ENCODE measurements around the gene GGN. TPM values are rescaled to one million over a fixed set of nuclear protein-coding genes. Genes with fewer than 3 reads are reported as not detected.
A peak's percentile ranks its signal among the peaks of the same experiment; 100 is the strongest.
"Not testable (repeated sequence)": the region's sequence is repeated elsewhere in the genome, so short reads cannot be mapped to it uniquely, and the experiment has no call there.

Gene GGN
- total RNA-seq, 1 experiment from 2014 or later: 0.21 TPM

- Histone ChIP-seq H3K4me3 (ENCODE audit: insufficient read depth, low read depth, low read length) (no peak overlapping the region), H3K36me3 (replicated peaks; ENCODE audit: control insufficient read depth, insufficient read depth, low read length) (peaks cover 1% of the 10 kb centered on the region; the same call in 1 of the 2 replicates), H3K27me3 (ENCODE audit: control insufficient read depth, insufficient read depth, low read length) (no peaks in the 10 kb centered on the region; the same call in 1 of the 2 replicates)
- DNase-seq: no peak
Measured at GRCh38 chr19:38371081-38371480, 16.8 kb downstream of the GGN start.

GRCh38 chr19:38370299-38370698 is 17.5 kb downstream of the GGN start:
- DNase-seq: no peak
- Histone ChIP-seq H3K36me3 (replicated peaks; ENCODE audit: control insufficient read depth, insufficient read depth, low read length) (no peaks in the 10 kb centered on the region), H3K4me3 (ENCODE audit: insufficient read depth, low read depth, low read length) (no peak overlapping the region), H3K27me3 (ENCODE audit: control insufficient read depth, insufficient read depth, low read length) (no peaks in the 10 kb centered on the region; the same call in 1 of the 2 replicates)

- Histone ChIP-seq H3K27me3 (ENCODE audit: control insufficient read depth, insufficient read depth, low read length) (no peaks in the 10 kb centered on the region; the same call in 1 of the 2 replicates), H3K36me3 (replicated peaks; ENCODE audit: control insufficient read depth, insufficient read depth, low read length) (no peaks in the 10 kb centered on the region), H3K4me3 (ENCODE audit: insufficient read depth, low read depth, low read length) (no peak overlapping the region)
- DNase-seq: no peak
Measured at GRCh38 chr19:38369584-38369983, 18.2 kb downstream of the GGN start.

- Histone ChIP-seq H3K4me3 (ENCODE audit: insufficient read depth, low read depth, low read length) (no peak overlapping the region), H3K36me3 (replicated peaks; ENCODE audit: control insufficient read depth, insufficient read depth, low read length) (no peaks in the 10 kb centered on the region), H3K27me3 (ENCODE audit: control insufficient read depth, insufficient read depth, low read length) (no peaks in the 10 kb centered on the region; the same call in 1 of the 2 replicates)
- no peak for DNase-seq
Measured at GRCh38 chr19:38367041-38367440, 20.8 kb downstream of the GGN start.

- Histone ChIP-seq H3K27me3 (ENCODE audit: control insufficient read depth, insufficient read depth, low read length) (peaks cover 31% of the 10 kb centered on the region), H3K4me3 (ENCODE audit: insufficient read depth, low read depth, low read length) (peak overlapping the region; percentile 67)
- not testable (repeated sequence) for DNase-seq; H3K36me3 ChIP-seq (replicated peaks; ENCODE audit: control insufficient read depth, insufficient read depth, low read length)
Measured at GRCh38 chr19:38362946-38363688, 24.7 kb downstream of the GGN start.

- Histone ChIP-seq H3K27me3 (ENCODE audit: control insufficient read depth, insufficient read depth, low read length) (peaks cover 32% of the 10 kb centered on the region), H3K36me3 (replicated peaks; ENCODE audit: control insufficient read depth, insufficient read depth, low read length) (no peaks in the 10 kb centered on the region), H3K4me3 (ENCODE audit: insufficient read depth, low read depth, low read length) (peak overlapping the region; percentile 67)
- peak; percentile 97 for DNase-seq
Measured at GRCh38 chr19:38362076-38362945, 25.5 kb downstream of the GGN start.

GRCh38 chr19:38361633-38362075 is 26.2 kb downstream of the GGN start:
- peak overlapping the region; percentile 67 for H3K4me3 ChIP-seq (ENCODE audit: insufficient read depth, low read depth, low read length)
- H3K36me3 ChIP-seq (replicated peaks; ENCODE audit: control insufficient read depth, insufficient read depth, low read length): no peaks in the 10 kb centered on the region
- peaks cover 32% of the 10 kb centered on the region for H3K27me3 ChIP-seq (ENCODE audit: control insufficient read depth, insufficient read depth, low read length)
- peak; percentile 99 for DNase-seq

- no peak for DNase-seq
- H3K36me3 ChIP-seq (replicated peaks; ENCODE audit: control insufficient read depth, insufficient read depth, low read length): no peaks in the 10 kb centered on the region
- H3K4me3 ChIP-seq (ENCODE audit: insufficient read depth, low read depth, low read length): peak overlapping the region; percentile 67
- peaks cover 35% of the 10 kb centered on the region for H3K27me3 ChIP-seq (ENCODE audit: control insufficient read depth, insufficient read depth, low read length)
Measured at GRCh38 chr19:38360839-38361631, 26.8 kb downstream of the GGN start.

- Histone ChIP-seq H3K27me3 (ENCODE audit: control insufficient read depth, insufficient read depth, low read length) (peaks cover 35% of the 10 kb centered on the region), H3K36me3 (replicated peaks; ENCODE audit: control insufficient read depth, insufficient read depth, low read length) (no peaks in the 10 kb centered on the region)
Measured at GRCh38 chr19:38360351-38360750, 27.5 kb downstream of the GGN start.

GRCh38 chr19:38359242-38360021 is 28.4 kb downstream of the GGN start:
- peaks cover 35% of the 10 kb centered on the region for H3K27me3 ChIP-seq (ENCODE audit: control insufficient read depth, insufficient read depth, low read length)

More at GRCh38 chr19:38360351-38360750, 27.5 kb downstream of the GGN start:
- H3K4me3 ChIP-seq (ENCODE audit: insufficient read depth, low read depth, low read length): no peak overlapping the region
- no peak for DNase-seq

GRCh38 chr19:38358071-38358470 is 29.8 kb downstream of the GGN start:
- DNase-seq: no peak
- no peak overlapping the region for H3K4me3 ChIP-seq (ENCODE audit: insufficient read depth, low read depth, low read length)
- H3K27me3 ChIP-seq (ENCODE audit: control insufficient read depth, insufficient read depth, low read length): peaks cover 35% of the 10 kb centered on the region
- no peaks in the 10 kb centered on the region for H3K36me3 ChIP-seq (replicated peaks; ENCODE audit: control insufficient read depth, insufficient read depth, low read length)

More at GRCh38 chr19:38359242-38360021, 28.4 kb downstream of the GGN start:
- H3K36me3 ChIP-seq (replicated peaks; ENCODE audit: control insufficient read depth, insufficient read depth, low read length): no peaks in the 10 kb centered on the region
- no peak for DNase-seq
- no peak overlapping the region for H3K4me3 ChIP-seq (ENCODE audit: insufficient read depth, low read depth, low read length)

- Histone ChIP-seq H3K4me3 (ENCODE audit: insufficient read depth, low read depth, low read length) (no peak overlapping the region), H3K36me3 (replicated peaks; ENCODE audit: control insufficient read depth, insufficient read depth, low read length) (no peaks in the 10 kb centered on the region), H3K27me3 (ENCODE audit: control insufficient read depth, insufficient read depth, low read length) (peaks cover 28% of the 10 kb centered on the region)
- DNase-seq: no peak
Measured at GRCh38 chr19:38355728-38356725, 31.8 kb downstream of the GGN start.

GRCh38 chr19:38352611-38353010 is 35.2 kb downstream of the GGN start:
- Histone ChIP-seq H3K4me3 (ENCODE audit: insufficient read depth, low read depth, low read length) (no peak overlapping the region), H3K27me3 (ENCODE audit: control insufficient read depth, insufficient read depth, low read length) (peaks cover 3% of the 10 kb centered on the region; the same call in 1 of the 2 replicates), H3K36me3 (replicated peaks; ENCODE audit: control insufficient read depth, insufficient read depth, low read length) (no peaks in the 10 kb centered on the region)
- DNase-seq: no peak

Measured in H7 (cell line).